Measurements from ENCODE around the gene WDR37.

The WDR37 gene

DNA sequence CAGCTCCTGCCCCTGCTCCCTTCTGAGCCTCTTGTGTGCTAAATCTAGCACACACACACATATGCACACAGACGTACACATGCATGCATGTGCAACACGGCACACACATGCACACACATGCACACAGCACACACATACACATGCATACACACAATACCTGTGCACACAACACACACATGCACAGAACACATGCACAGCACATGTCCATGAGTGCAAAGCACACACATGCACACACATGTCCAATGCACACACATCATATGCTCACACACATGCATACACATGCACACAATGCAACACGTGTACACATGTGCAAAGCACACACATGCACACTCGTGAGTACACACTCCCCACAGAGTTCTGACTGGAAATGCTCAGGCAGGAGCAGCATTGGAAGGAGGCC, 115.0 kb downstream of the WDR37 start:
- no peak for TF ChIP-seq ZFX (IDR thresholded peaks at IDR 0.05; ENCODE audit: borderline replicate concordance)
- TF ChIP-seq, protein P1, sequence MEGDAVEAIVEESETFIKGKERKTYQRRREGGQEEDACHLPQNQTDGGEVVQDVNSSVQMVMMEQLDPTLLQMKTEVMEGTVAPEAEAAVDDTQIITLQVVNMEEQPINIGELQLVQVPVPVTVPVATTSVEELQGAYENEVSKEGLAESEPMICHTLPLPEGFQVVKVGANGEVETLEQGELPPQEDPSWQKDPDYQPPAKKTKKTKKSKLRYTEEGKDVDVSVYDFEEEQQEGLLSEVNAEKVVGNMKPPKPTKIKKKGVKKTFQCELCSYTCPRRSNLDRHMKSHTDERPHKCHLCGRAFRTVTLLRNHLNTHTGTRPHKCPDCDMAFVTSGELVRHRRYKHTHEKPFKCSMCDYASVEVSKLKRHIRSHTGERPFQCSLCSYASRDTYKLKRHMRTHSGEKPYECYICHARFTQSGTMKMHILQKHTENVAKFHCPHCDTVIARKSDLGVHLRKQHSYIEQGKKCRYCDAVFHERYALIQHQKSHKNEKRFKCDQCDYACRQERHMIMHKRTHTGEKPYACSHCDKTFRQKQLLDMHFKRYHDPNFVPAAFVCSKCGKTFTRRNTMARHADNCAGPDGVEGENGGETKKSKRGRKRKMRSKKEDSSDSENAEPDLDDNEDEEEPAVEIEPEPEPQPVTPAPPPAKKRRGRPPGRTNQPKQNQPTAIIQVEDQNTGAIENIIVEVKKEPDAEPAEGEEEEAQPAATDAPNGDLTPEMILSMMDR (IDR thresholded peaks at IDR 0.05): no peak
- no peak overlapping the region for H3K27ac ChIP-seq

DNA sequence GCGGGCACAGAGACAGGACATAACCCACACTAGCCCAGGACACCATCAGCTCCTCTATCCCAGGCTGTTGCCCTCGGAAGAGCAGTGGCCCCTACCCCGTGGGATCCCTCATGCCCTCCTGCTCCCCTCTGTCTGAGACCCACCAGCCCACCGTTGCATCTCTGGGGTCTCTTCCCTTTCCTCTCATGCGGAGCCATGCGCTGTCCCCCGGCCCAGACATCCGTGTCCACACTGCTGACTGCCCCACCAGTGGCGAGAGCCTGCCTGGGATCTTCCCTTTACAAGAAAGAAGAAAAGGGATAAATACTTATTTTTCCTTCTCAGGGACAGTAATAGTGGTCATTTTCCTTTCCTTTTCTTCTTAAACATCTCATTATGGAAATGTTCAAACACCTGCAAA, 115.4 kb downstream of the WDR37 start:
- H3K27ac ChIP-seq: no peak overlapping the region
- TF ChIP-seq, protein P1 (IDR thresholded peaks at IDR 0.05): no peak
- TF ChIP-seq ZFX (IDR thresholded peaks at IDR 0.05; ENCODE audit: borderline replicate concordance): no peak

DNA sequence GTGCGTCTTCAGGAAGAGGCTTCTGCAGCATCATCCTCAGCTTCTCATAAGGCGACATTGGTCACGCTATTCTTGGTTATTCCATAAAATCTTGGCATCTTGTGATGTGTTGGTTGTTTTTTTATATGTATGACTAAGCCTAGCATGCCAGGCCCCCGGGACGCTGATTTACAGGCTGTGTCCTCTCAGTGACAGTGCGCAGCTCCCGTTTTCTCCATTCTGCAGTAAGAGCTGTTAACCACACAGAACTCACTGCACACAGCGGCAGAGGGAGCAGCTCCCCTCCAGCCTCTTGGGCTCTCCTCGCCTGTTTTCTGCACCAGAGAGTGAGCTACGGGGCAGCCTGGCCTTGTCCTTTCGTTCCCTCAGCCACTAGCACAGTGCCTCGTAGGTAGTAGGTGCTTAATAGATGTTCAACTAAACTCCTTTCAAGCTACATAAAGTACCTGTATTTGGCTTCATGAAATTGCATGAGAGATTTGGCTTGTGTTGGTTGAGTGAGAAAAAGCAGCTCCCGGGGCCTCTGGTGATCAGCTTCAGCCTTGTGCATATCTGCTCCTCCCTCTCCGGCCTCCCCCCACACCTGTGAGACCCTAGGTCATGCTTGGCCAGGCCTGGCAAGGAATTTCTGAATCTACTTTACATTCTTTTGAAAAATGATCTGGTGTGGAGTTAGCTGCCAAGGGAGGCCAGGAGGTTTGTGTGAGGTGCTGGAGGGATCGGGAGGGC, 116.2 kb downstream of the WDR37 start:
- no peak for TF ChIP-seq ZFX (IDR thresholded peaks at IDR 0.05; ENCODE audit: borderline replicate concordance)
- TF ChIP-seq, protein P1 (IDR thresholded peaks at IDR 0.05): no peak
- no peak overlapping the region for H3K27ac ChIP-seq

DNA sequence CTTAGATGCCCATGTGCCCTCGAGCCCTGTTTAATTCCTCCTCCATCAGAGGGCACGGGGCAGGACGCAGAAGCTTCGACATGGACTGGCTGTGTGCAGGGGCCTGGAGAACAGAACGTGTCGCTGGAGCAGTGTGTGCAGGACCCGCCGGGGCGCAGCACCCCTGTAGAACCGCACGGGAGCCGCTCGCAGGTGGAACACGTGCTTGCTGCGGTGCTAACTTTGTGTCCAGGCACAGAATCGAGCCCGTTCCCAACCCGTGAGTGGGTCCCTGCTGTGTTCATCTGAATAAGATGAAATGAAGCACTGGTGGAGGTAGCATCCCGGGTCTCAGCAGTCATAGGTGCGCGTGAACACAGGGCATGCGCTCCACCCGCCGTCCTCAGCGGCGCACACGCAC, 116.9 kb downstream of the WDR37 start:
- TF ChIP-seq ZFX (IDR thresholded peaks at IDR 0.05; ENCODE audit: borderline replicate concordance): no peak
- TF ChIP-seq, protein P1 (IDR thresholded peaks at IDR 0.05): no peak

DNA sequence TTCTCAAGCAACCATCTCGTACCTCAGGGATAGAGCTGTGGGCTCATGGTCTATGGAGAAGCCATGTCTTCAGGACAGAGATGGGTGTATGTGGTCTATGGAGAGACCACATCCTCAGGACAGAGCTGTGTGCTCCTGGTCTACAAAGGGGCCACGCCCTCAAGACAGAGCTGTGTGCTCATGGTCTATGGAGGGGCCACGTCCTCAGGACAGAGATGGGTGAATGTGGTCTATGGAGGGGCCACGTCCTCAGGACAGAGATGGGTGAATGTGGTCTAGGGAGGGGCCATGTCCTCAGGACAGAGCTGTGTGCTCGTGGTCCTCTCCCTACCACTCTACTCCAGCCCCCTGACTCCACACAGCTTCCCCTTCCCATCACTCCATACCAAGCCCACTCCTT, 117.8 kb downstream of the WDR37 start:
- TF ChIP-seq ZFX (IDR thresholded peaks at IDR 0.05; ENCODE audit: borderline replicate concordance): no peak
- TF ChIP-seq, protein P1 (IDR thresholded peaks at IDR 0.05): no peak
- no peak overlapping the region for H3K27ac ChIP-seq

More for the DNA sequence above, 116.9 kb downstream of the WDR37 start:
- no peak overlapping the region for H3K27ac ChIP-seq

DNA sequence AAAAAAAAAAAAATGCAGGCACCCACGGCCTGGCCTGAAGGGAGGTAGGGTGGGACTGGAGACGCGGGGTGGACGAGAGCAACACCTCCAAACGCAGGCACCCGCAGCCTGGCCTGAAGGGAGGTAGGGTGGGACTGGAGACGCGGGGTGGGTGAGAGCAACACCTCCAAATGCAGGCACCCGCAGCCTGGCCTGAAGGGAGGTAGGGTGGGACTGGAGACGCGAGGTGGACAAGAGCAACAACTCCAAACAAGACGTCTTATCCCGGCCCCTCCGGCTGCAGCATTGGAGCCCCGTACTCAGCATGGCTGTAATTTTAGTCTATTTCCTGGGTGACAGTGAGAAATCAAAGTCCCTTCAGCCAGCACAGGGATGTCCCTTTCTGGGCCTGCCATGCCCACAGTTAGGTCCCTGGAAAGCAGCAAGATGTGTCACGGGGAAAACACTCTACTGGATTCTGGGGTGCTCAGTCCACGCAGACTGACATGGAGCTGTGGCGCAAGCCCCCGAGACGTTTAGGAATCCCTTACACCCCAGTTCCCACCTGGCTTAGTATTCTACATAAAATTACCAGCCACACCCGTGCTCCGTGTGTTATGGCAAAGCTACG, 119.9 kb downstream of the WDR37 start:
- TF ChIP-seq, protein P1 (IDR thresholded peaks at IDR 0.05): no peak
- no peak for TF ChIP-seq ZFX (IDR thresholded peaks at IDR 0.05; ENCODE audit: borderline replicate concordance)
- H3K27ac ChIP-seq: no peak overlapping the region

DNA sequence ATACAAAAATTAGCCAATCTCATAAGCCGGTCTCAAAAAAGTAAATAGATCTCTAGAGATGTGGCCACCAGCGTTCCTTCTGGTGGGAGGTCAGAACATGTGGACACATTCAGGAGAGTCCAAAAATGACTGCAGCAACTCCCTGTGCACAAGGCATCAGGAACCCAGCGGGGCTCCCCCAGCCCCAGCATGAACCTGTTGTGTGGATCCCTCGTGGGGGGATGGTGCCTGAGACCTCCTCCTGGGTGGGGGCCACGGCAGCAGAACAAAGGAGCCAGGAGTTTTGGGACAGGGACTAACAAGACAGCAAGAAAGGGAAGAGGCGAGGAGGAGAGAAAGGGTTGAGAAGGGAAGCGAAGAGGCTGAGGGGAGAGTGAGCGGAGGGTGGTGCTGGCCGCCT, 121.8 kb downstream of the WDR37 start:
- no peak for TF ChIP-seq ZFX (IDR thresholded peaks at IDR 0.05; ENCODE audit: borderline replicate concordance)
- TF ChIP-seq, protein P1 (IDR thresholded peaks at IDR 0.05): no peak
- H3K27ac ChIP-seq: no peak overlapping the region
